Stimulated activated CD4-positive, alpha-beta T cell treated with anti-CD3 and anti-CD28 coated beads, Interleukin-4, amount 100 ng/mL, for 24 hours (primary cell): ENCODE results near the gene ZNF23.

Experiments used
- DNase-seq: peaks from one replicate; pipeline ENCODE4 v3.0.0-alpha.2; 2020

ZNF23 gene

DNA sequence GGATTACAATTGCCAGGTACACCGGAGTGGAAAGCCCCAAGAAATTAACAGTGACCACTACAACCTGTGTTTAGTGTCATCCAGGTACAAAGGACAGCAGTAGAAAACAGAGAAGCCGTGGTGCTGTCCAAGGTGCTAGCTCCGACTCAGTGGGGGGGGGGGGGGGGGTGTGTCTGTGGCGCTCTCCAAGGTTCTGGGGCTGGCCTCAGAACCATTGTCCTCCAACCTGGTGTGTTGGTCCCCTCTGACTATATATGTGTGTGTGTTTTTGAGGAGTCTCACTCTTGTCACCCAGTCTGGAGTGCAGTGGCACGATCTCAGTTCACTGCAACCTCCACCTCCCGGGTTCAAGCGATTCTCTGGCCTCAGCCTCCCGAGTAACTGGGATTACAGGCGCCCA is 5.8 kb upstream of the ZNF23 start:
- DNase-seq, result peak; percentile 26

DNA sequence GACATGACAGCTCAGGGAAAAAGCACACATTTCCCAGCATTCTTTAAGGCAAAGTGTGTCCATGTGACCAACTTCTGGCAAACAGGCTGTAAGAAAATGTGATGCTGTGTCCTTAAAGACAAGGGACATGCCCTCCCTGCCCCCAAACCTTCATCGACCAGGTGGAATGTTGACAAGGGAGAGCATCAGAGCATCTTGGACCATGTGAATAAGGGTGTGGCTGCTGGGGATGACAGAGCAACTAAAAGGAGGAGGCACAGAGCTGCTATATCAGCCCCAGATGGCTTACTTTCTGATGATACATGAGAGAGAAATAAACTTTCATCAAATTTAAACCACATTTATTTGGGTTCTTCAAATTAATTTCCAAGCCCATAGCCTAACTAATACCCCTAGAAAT is 2.2 kb upstream of the ZNF23 start:
- DNase-seq, result no peak

DNA sequence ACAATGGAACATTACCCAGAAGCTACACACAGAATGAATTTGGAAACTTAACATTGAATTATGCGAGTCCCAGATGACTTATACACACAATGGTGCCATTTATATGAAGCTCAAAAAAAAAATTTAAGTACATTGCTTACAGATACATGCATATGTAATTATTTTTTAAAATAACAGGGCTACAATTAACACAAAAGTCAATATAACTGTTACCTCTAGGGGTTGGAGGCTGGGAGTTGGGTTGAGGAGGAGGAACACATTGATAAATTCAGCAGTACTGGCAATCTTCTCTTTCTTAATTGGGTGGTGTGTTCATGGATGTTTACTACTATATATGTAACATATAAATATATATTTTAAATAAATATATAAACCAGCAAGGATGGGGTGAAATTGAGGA is 1.1 kb downstream of the ZNF23 start:
- no peak for DNase-seq

DNA sequence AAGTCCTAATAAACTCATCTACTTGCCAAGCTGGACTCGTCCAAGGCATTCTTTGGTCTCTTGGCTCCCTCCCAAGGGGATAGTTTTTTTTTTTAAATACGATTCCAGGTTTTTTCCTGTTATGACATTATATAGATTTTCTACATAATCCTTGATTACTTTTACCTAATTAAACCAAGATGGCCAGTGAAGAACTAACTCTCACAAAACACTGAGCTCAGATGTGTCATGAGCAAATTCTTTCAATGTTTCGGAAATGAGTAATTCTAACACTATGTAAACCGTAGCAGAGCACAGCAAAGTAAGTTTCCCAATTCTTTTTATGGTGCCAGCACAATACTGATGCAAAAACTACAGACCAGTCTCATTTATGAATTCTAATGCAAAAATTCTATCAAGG is 1.8 kb downstream of the ZNF23 start:
- no peak for DNase-seq

DNA sequence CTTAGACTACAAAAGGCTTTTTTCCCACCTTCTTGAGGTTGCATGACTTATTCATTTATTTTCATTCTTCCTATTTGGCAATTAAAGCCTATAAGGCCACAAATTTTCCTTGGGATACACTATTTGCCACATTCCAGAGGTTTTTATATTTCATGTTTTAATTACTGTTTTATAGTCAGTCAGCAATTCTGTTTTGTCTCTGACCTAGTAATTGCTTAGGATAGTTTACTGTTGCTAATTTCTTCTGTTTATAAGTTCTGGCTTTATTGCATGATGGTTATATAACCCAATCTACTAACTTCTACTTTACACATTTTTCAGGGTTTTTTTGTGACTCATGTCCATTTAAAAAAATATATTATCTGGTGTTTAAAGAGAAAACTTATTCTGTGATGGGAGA is 2.5 kb downstream of the ZNF23 start:
- DNase-seq, result no peak

DNA sequence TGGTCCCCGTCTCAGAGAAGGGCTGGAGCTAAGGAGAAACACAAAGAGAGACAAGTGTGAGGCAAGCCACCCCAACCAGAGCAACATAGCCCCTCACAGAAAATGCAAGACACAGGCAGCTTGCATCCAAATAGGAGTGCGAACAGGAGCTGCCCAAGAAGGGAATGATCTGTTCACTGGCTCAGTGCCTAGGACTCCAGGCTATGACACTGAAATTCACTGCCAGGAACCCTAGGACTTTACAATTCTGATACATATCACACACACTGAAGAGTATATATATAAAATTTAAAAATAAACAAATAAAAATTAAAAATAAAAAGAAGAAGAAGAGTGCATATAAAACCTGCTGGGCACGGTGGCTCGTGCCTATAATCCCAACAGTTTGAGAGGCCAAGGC is 5.2 kb downstream of the ZNF23 start:
- DNase-seq, result no peak

DNA sequence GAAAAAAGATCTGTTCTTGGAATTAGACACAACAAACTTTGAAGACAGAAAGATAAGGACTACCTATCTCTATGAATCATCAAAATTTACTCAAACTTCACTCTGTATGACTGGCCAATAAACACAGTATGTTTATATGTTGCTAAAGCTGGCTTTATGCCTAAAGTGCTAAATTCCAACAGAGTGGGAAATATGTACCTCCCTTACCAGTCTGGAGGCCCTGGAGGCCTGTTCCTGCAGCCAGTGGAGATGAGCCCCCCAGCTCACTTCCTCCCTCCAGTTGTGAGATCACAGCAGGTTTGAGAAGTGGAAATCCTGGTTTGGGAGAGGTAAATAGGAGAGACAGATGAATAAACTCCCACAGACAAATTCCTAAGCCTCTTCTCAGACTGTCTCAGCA is 9.0 kb downstream of the ZNF23 start:
- no peak for DNase-seq

DNA sequence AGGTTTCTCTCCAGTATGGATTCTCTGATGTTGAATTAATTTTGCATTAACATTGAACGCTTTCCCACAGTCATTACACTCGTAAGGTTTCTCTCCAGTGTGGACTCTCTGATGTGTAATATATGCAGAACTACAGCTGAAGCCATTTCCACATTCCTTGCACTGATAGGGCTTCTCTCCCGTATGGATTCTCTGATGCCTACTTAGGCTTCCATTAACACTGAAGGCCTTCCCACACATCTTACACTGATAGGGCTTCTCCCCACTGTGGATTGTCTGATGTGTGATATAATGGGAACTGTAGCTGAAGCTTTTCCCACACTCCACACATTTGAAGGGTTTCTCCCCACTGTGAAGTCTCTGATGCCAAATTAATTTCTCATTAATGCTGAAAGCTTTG is 13.0 kb downstream of the ZNF23 start:
- DNase-seq, result no peak

DNA sequence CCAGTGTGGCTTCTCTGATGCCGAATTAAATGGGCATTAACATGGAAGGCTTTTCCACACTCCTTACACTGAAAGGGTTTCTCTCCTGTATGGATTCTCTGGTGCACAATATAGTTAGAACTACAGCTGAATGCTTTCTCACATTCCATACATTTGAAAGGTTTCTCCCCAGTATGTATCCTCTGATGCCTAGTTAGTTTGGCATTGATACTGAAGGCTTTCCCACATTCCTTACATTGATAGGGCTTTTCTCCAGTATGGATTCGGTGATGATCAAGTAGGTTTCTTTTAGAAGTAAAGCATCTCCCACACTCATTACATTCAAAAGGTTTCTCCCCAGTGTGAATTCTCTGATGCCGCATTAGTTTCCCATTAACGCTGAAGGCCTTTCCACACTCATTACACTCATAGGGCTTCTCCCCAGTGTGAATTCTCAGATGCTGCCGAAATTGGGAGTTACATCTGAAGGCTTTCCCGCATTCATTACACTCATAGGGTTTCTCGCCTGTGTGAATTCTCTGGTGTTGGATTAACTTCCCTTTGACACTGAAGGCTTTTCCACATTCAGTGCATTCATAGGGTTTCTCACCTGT is 13.7 kb downstream of the ZNF23 start:
- no peak for DNase-seq

DNA sequence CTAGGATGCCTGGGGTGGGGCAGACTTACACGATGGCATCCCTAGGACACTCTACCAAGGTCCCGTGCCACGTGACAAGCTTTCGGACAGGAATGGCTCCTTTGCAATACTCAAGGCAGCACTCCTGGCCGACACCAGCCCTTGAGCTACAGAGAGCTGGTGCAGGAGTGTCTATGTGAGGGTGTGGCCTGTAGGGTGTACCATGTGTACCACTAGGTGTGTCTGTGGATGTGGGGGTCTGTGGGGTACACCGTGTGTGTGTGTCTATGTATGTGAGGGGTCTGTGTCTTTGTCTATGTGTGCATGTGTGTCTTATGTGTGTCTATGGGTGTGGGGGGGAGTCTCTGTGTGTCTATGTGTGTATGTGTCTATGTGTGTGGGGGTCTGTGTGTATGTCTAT is 18.3 kb downstream of the ZNF23 start:
- DNase-seq, result no peak

DNA sequence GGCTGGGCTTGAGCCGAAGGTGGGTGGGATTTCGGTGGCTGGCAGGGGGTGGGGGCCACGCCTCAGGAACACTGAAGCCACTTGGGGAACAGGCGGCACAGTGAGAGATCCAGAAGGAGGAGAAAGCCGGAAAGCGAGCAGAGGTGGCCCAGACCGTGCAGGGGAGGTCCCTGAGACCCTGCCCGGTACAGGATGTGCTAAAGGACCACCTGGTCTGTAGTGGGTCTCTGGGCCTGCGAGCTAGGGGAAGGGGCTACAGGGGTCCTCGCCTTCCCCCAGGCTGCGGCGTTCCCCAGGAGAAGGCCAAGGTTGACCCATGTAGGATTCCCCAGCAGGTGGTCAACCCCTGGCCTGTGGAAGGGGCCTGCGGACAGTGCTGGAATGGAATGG is 20.0 kb downstream of the ZNF23 start, which contains the start of gene TLE7:
TLE7 (minus strand) TSS at position 4 of the 390 bp plus-strand sequence. CDS start 8,730 bp downstream, outside the sequence.
- no peak for DNase-seq

DNA sequence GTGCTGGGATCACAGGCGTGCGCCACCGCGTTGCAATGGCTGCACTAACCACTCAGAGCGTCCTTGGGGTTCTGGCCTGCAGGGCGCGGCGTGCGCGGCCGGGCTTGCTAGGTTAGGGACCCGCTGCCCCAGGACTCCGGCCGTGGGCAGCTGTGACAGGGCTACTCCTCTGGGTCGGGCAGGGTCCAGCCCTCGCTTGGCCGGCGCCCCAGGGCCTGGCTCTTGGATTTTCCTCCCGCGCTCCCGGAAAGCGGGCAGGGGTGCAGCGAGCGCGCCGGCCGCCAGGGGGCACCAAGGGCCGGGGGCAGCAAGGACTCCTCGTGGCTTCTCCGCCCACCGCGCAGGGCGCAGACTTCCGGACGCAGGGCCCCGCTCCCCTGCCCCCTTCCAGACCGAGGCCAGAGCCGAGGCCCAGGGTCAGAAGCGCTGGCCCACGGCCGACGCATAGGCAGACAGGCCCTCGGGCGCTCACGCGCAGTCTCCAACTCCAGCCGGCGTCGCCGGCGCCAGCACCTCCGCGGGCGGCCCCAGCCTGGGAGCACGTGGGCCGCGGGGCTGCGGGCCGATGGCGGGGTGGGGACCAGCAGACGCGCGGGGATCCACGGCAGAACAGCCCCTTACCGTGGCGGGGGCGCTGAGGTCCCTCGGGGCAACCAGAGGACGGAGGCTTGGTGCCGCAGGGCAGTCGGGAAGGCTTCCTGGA is 20.5 kb downstream of the ZNF23 start:
- peak; percentile 14 for DNase-seq

DNA sequence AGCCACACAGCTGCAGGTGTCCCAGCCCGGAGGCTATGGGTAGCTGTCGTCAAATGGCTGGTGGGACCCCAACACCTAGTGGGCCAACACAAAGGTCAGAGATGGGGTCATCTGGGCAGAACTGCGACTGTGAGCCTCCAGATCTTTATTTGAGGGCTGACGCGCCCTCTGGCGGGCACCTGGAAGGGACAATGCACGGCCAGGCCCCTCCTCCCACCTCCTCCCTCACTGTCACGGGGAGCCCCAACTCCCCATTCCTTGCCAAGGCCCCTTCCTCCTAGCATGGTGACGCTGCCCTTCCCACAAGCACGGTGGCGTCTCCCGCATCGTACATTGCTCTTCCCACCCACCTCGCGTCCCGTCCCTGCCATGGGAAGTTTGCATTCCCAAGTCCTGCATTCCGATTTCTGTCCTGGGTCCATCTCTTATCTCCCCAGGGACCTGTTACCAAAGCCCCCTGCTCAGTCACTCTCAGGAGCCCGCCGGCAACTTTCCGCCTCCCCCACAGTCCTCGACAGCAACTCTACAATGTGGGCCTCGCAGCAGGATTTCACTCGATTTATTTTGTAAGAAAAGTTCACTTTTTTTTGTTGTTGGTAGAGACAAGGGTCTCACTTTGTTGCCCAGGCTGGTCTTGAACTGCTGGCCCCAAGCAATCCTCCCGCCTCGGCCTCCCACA is 21.2 kb downstream of the ZNF23 start:
- no peak for DNase-seq

DNA sequence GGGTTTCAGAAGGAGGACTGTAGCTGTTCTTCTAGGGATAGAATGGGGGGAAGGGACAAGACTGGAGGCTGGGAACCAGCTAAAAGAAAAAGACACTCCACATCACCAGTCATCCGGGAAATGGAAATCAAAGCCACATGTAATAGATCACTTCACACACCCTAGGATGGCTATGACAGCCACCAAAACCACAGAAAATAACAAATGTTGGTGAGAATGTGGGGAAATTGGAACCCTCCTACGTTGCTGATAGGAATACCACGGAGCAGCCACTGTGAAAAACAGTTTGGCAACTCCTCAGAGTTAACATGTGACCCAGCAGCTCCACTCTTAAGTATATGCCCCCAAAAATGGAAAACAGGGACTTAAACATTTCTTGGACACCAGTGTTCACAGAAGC is 22.5 kb downstream of the ZNF23 start:
- DNase-seq, result no peak

DNA sequence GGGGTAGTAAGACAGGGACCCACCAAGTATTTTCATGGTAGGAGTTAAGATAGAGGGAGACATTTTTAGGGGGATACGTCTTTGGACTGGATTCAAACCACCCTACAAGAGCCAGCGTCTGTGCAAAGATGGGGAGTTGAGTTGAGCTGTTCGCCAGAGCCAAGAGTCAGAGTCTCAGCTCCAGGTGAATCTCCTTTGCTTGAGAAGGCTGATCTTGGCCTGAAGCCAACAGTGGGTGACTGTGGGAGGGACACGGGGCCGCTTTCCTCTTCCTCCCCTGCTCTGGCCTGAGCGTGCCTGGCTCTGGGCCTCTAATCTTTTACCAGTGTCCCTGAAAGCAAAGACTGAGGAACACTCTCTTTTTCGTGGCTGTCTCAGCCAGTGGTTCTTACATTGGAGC is 25.6 kb downstream of the ZNF23 start:
- DNase-seq, result no peak

DNA sequence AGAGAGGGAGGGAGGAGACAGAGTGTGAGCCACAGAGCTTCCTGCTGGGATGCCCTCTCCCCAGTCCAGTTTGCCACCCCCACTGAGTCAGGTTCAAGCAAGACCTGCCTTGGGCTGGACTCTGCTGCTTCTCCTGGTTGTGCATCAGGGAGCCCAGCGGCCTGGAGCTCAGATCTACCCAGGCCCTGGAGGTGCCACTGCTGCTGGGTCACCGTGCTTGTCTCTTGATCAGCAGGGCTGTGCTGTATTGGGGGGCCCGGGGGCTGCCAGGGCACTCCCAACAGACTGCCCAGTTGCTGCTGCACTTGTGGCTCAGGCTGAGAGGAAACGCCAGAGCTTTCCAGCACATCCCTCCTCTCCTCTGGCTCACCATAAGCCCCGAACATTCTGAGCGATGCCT is 29.1 kb downstream of the ZNF23 start:
- no peak for DNase-seq

DNA sequence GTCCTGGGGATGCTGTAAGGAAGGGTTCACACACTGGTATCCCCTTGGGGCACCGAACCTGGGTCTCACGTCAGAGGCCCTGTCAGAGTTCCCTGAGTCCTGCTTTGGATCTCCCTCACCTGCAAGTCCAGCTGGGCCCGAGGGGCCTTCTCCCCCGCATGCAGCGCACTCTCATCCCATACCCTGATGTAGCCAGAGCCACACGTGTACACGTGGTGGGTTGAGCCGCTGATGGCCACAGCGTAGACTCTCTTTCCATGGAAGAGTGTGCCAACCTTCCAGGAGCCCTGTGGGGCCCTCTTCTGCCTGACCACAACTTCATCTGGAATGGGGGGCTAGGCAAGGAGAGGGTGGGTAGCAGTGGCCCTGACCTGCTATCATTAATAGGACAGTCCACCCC is 30.1 kb downstream of the ZNF23 start:
- DNase-seq, result no peak

DNA sequence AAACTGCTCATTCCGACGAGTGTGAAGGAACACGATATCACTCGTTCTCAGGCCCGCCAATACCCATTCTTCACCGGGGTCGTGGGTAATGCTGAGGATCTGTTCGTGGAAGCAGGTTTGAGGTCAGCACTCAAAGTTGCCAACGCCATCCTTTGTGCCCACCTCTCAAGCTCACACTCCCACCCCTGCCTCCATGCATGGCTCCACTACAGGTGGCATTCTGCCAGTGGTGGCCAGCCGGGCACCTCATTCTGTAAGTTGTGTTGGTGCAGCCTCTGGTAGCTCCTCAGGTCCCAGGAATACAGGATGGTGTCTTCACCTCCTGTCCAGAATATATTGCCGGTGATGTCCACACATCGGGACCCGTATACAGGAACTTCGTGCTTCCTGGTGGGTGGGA is 30.9 kb downstream of the ZNF23 start:
- no peak for DNase-seq

DNA sequence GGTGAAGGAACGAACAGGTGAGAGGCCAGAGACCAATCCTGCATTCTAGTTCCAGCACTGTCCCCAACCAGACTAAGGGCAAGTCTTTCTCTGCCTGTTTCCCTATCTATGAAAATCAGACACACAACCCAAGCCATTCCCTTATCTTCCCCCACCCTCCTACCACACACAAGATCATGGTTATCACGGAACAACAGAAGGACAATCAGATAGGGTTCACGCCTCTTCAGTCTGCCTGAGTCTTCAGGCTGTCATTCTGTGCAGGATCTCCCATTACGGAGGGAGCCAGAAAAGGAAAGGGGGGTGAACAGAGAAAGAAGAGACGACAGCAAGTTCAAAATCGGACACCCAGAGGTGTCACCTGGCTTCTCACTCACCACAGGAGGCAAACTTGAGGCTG is 31.3 kb downstream of the ZNF23 start:
- no peak for DNase-seq

DNA sequence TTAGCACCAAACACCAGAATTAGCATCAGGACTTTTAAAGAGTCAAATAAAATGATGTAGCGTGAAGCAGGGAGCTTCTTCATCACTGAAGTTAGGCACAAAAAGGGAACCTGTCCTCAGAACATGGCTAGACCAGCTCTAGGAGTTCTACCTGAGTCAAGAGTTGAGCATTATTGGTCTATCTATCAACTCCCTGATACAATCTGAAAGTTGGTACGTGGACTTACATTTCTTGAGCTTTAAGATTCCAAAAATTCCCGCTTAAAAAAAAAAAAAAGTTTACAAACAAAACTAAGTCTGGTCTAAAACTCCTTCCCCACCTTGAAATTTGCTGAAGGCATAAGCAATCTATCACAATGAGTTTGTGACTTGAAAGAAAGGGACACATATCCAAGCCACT is 32.5 kb downstream of the ZNF23 start:
- DNase-seq, result no peak

DNA sequence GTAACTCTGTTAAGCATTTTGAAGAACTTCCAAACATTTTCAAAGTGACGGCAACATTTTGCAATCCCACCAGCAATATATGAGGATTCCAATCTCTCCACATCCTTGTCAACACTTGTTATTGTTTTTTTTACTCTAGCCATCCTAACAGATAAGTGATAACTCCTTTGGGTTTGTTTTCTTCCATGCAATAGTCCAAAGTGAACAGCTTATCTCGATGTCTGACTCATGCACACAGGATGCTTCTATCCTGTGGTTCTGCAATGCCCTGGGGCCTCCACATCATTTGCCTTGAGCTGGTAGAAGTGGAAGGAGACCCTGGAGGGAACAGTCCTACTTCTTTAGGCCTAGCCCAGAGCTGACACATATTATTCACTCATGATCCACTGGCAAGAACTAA is 33.2 kb downstream of the ZNF23 start:
- no peak for DNase-seq

DNA sequence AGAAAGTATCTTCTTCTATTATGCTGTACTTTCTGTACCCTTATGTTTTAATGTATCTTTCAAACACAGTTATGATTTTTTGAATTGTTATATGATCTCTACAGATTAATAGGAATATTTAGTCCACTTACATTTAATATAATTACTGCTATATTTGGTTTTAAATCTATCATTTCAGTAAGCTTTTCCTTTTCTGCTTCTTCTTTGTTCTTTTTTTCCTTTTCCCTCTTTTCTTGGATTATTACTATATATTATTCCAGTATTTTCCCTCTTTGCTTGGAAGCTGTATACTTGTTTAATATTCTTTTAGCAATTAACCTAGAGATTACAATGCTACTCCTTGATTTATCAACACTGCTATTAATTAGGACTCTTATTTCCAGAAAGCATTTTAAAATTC is 33.7 kb downstream of the ZNF23 start:
- no peak for DNase-seq

DNA sequence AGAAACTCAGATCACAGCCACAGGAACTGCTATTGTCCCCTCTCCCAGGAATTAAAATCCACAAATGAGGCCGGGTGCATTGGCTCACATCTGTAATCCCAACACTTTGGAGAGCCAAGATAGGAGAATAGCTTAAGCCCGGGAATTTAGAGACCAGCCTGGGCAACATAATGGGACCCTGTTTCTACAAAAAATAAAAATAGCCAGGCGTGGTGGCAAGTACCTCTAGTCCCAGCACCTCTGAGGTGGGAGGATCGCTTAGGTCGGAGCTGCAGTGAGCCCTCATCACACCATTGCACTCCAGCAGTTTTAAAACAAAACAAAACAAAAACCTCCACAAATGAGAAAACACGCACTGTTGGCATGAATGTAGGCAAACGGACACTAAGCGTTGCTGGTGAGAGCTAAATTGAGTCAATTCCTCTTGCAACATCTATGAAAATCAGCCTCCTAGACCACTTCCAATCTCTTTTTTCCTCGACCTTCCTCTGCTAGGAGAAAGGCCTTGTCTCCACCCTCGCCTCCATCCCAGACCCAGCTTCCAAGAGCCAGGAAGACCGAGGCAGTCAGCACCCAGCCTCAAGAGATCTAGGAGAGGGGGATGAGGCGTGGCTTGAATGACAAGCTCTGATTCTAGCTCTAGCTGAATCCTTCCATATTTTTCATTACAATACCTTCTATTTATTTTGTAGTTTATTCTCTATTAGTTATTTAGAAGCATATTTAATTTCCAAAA is 35.0 kb downstream of the ZNF23 start:
- DNase-seq, result no peak
